HG03196 (cell line): ENCODE measurements around the gene OLA1.

Experiments used
- ATAC-seq: cut with Tn5 transposase; IDR thresholded peaks from one replicate; pipeline ENCODE4 v1.9.1; 2021; ENCODE audit not compliant: unreplicated experiment

OLA1 gene

GRCh38 chr2:174224665-174225288 is 23.6 kb downstream of the OLA1 start:
- ATAC-seq, result no peak

GRCh38 chr2:174224125-174224524 is 24.2 kb downstream of the OLA1 start:
- no peak for ATAC-seq

- ATAC-seq, result no peak
Measured at GRCh38 chr2:174223388-174223787, 24.9 kb downstream of the OLA1 start.

GRCh38 chr2:174222154-174222553 is 26.2 kb downstream of the OLA1 start:
- ATAC-seq, result no peak

- no peak for ATAC-seq
Measured at GRCh38 chr2:174219321-174219720, 29.0 kb downstream of the OLA1 start.

GRCh38 chr2:174218773-174219172 is 29.6 kb downstream of the OLA1 start:
- no peak for ATAC-seq

- no peak for ATAC-seq
Measured at GRCh38 chr2:174217869-174218268, 30.5 kb downstream of the OLA1 start.

GRCh38 chr2:174211954-174212353 is 36.4 kb downstream of the OLA1 start:
- ATAC-seq, result no peak

GRCh38 chr2:174210862-174211261 is 37.5 kb downstream of the OLA1 start:
- ATAC-seq, result no peak

- ATAC-seq, result no peak
Measured at GRCh38 chr2:174209325-174209724, 39.0 kb downstream of the OLA1 start.

GRCh38 chr2:174208026-174208425 is 40.3 kb downstream of the OLA1 start:
- no peak for ATAC-seq

- ATAC-seq, result no peak
Measured at GRCh38 chr2:174205562-174205961, 42.8 kb downstream of the OLA1 start.

GRCh38 chr2:174202188-174202587 is 46.1 kb downstream of the OLA1 start:
- no peak for ATAC-seq

- ATAC-seq, result no peak
Measured at GRCh38 chr2:174198846-174199564, 49.3 kb downstream of the OLA1 start.

- no peak for ATAC-seq
Measured at GRCh38 chr2:174195253-174195652, 53.1 kb downstream of the OLA1 start.

GRCh38 chr2:174193737-174194136 is 54.6 kb downstream of the OLA1 start:
- no peak for ATAC-seq

GRCh38 chr2:174192664-174193063 is 55.7 kb downstream of the OLA1 start:
- ATAC-seq, result no peak

GRCh38 chr2:174191342-174192074 is 56.8 kb downstream of the OLA1 start:
- ATAC-seq, result no peak

GRCh38 chr2:174184915-174185314 is 63.4 kb downstream of the OLA1 start:
- ATAC-seq, result no peak

- ATAC-seq, result no peak
Measured at GRCh38 chr2:174184504-174184903, 63.8 kb downstream of the OLA1 start.

GRCh38 chr2:174183076-174183475 is 65.3 kb downstream of the OLA1 start:
- ATAC-seq, result no peak

- ATAC-seq, result no peak
Measured at GRCh38 chr2:174181368-174181767, 67.0 kb downstream of the OLA1 start.
